VCaP (cell line): ENCODE data around the gene DSG4.

Experiments
- H3K27ac ChIP-seq: fragments of 450-650 bp; 2 replicates; pipeline ENCODE4 v1.5.1; 2017
- CTCF ChIP-seq: fragments of 450-650 bp; conservative IDR thresholded peaks from 2 replicates; pipeline ENCODE4 v1.5.1; 2017; ENCODE audit warnings: mild to moderate bottlenecking, moderate library complexity

The DSG4 gene

GRCh38 chr18:31369478-31369877 lies 7.1 kb upstream of the DSG4 start:
- peak overlapping the region; percentile 92 for H3K27ac ChIP-seq
- no peak for TF ChIP-seq CTCF

GRCh38 chr18:31371989-31372388 lies 4.6 kb upstream of the DSG4 start:
- no peak for TF ChIP-seq CTCF
- peak overlapping the region; percentile 92; the same call in 1 of the 2 replicates for H3K27ac ChIP-seq

- TF ChIP-seq CTCF = no peak
- no peak overlapping the region for H3K27ac ChIP-seq
Observed at GRCh38 chr18:31373641-31374040, 2.9 kb upstream of the DSG4 start.

GRCh38 chr18:31380912-31381311 lies 4.3 kb downstream of the DSG4 start:
- H3K27ac ChIP-seq = no peak overlapping the region
- TF ChIP-seq CTCF = no peak

GRCh38 chr18:31382107-31382506 lies 5.5 kb downstream of the DSG4 start:
- H3K27ac ChIP-seq = no peak overlapping the region
- no peak for TF ChIP-seq CTCF

- no peak for TF ChIP-seq CTCF
- no peak overlapping the region for H3K27ac ChIP-seq
Observed at GRCh38 chr18:31386741-31387140, 10.2 kb downstream of the DSG4 start.

- H3K27ac ChIP-seq = no peak overlapping the region
- no peak for TF ChIP-seq CTCF
Observed at GRCh38 chr18:31393286-31393685, 16.7 kb downstream of the DSG4 start.
